Measurements from ENCODE around the gene LY6G6F.
A peak's percentile ranks its signal among the peaks of the same experiment; 100 is the strongest.

The LY6G6F gene

DNA sequence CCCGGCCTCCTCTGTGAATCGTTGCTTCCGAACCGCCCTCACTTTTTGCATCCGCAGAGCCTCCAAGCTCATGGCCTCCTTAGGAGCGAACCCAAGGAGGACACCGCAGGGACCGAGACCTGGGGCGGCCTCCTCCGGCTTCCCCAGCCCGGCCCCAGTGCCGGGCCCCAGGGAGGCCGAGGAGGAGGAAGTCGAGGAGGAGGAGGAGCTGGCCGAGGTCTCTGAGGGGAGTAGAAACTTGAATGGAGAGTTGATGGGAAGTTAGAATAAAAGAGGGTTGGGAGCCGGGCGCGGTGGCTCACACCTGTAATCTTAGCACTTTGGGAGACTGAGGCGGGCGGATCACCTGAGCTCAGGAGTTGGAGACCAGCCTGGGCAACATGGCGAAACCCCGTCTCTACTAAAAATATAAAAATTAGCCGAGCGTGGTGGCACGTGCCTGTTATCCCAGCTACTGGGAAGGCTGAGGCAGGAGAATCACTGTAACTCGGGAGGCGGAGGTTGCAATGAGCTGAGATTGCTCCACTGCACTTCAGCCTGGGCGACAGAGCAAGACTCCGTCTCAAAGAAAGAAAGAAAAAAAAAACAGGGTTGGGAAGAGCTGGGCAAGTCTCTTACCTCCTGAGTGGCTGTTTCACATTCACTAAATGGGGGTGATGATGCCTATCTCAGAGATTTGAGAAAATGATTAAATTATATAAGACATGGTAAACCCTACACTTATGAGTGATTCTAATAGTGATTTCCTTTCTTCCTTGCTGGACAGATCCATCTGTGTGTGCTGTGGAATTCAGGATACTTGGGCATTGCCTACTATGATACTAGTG lies 33.9 kb downstream of the LY6G6F start:
- Histone ChIP-seq H3K9ac (ENCODE audit: low read length) (peak overlapping the region; percentile 3), H3K23ac (ENCODE audit: low read length) (no peak overlapping the region), H3K4me2 (ENCODE audit: low read length) (peak overlapping the region; percentile 62), H4K12ac (ENCODE audit: low read depth, low read length) (peak overlapping the region; percentile 96), H2AK5ac (ENCODE audit: low read length) (peak overlapping the region; percentile 89), H4K8ac (ENCODE audit: low read depth, low read length) (peak overlapping the region; percentile 98), H4K91ac (ENCODE audit: low read depth, low read length) (peak overlapping the region; percentile 92), H3K14ac (ENCODE audit: low read length) (peak overlapping the region; percentile 95), H3K4me1 (ENCODE audit: control insufficient read depth in 1 of 2, insufficient read depth in 2 of 2, low read length in 2 of 2) (peaks cover 22 to 27% of the 10 kb centered on the region in 2 experiments), H3K4ac (ENCODE audit: low read depth, low read length) (peak overlapping the region; percentile 60), H3K18ac (ENCODE audit: low read length) (peak overlapping the region; percentile 79), H3K9me3 (ENCODE audit: insufficient read depth, low read depth, low read length) (no peaks in the 10 kb centered on the region), H3K4me3 (ENCODE audit: low read depth, low read length) (peak overlapping the region; percentile 76), H3K79me1 (ENCODE audit: low read length) (peaks cover 26% of the 10 kb centered on the region), H3K36me3 (ENCODE audit: control insufficient read depth in 1 of 2, insufficient read depth in 2 of 2, low read length in 2 of 2) (peaks cover 0 to 3% of the 10 kb centered on the region in 2 experiments), H2BK120ac (ENCODE audit: insufficient read depth, low read length, poor library complexity) (peak overlapping the region; percentile 77), H2BK5ac (ENCODE audit: low read depth, low read length, poor library complexity) (peak overlapping the region; percentile 48), H2AFZ (ENCODE audit: insufficient read depth, low read length, poor library complexity) (peak overlapping the region; percentile 87), H2BK12ac (ENCODE audit: low read length) (peak overlapping the region; percentile 75), H3K79me2 (ENCODE audit: control insufficient read depth, insufficient read depth, low read length, poor library complexity) (peaks cover 12% of the 10 kb centered on the region), H3K27me3 (ENCODE audit: insufficient read depth, low read length) (no peaks in the 10 kb centered on the region), H3K27ac (ENCODE audit: low read depth, low read length) (peak overlapping the region; percentile 29)
- WGBS (ENCODE audit: extremely low coverage, insufficient coverage, insufficient read length) = no CpG with 5 or more reads among the region's 29 CpGs
- no peak for DNase-seq

DNA sequence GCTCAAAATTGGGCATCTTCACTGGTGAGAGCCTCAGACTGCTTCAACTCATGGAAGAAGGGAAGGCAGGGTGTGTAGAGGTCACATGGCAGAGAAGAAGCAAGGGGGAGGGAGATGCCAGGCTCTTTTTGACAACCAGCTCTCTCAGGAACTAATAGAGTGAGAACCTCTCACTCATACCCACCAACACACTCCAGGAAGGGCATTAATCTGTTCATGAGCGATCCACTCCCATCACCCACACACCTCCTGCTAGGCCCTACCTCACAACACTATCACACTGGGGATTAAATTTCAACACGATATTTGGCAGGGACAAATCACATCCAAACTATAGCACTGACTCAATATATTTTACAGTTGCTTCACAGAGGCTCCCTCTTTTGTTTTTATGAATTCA lies 35.1 kb downstream of the LY6G6F start:
- Histone ChIP-seq H3K18ac (ENCODE audit: low read length) (no peak overlapping the region), H2BK5ac (ENCODE audit: low read depth, low read length, poor library complexity) (no peak overlapping the region), H3K27ac (ENCODE audit: low read depth, low read length) (no peak overlapping the region), H3K79me1 (ENCODE audit: low read length) (peaks cover 17% of the 10 kb centered on the region), H3K27me3 (ENCODE audit: insufficient read depth, low read length) (no peaks in the 10 kb centered on the region), H3K4me2 (ENCODE audit: low read length) (no peak overlapping the region), H3K23ac (ENCODE audit: low read length) (no peak overlapping the region), H2BK12ac (ENCODE audit: low read length) (no peak overlapping the region), H3K4me3 (ENCODE audit: low read depth, low read length) (no peak overlapping the region), H2BK120ac (ENCODE audit: insufficient read depth, low read length, poor library complexity) (no peak overlapping the region), H2AFZ (ENCODE audit: insufficient read depth, low read length, poor library complexity) (no peak overlapping the region), H3K14ac (ENCODE audit: low read length) (no peak overlapping the region), H3K4me1 (ENCODE audit: control insufficient read depth in 1 of 2, insufficient read depth in 2 of 2, low read length in 2 of 2) (peaks cover 19 to 24% of the 10 kb centered on the region in 2 experiments), H3K36me3 (ENCODE audit: control insufficient read depth in 1 of 2, insufficient read depth in 2 of 2, low read length in 2 of 2) (peaks cover 0 to 3% of the 10 kb centered on the region in 2 experiments), H3K79me2 (ENCODE audit: control insufficient read depth, insufficient read depth, low read length, poor library complexity) (peaks cover 4% of the 10 kb centered on the region), H3K4ac (ENCODE audit: low read depth, low read length) (no peak overlapping the region), H4K8ac (ENCODE audit: low read depth, low read length) (no peak overlapping the region), H4K91ac (ENCODE audit: low read depth, low read length) (no peak overlapping the region), H3K9me3 (ENCODE audit: insufficient read depth, low read depth, low read length) (no peaks in the 10 kb centered on the region), H3K9ac (ENCODE audit: low read length) (no peak overlapping the region), H2AK5ac (ENCODE audit: low read length) (no peak overlapping the region), H4K12ac (ENCODE audit: low read depth, low read length) (no peak overlapping the region)
- no CpG with 5 or more reads among the region's 2 CpGs for WGBS (ENCODE audit: extremely low coverage, insufficient coverage, insufficient read length)
- DNase-seq = no peak

DNA sequence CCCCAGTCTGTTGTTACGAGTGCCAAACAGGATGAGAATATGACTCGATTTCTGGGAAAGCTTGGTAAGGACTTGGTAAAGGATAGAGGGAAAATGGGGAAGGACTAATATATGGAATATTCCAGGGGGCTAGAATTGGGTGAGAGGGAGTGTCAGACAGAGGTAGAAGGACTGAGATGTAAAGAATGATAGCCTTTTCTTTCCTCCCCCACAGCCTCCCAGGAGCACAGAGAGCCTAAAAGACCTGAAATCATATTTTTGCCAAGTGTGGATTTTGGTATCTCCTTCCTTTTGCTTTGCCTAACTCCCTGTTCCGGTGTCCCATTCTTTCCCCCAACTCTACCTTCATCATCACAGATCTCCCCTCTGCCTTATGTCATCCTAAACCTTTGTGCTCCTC lies 36.2 kb downstream of the LY6G6F start:
- Histone ChIP-seq H3K79me1 (ENCODE audit: low read length) (peaks cover 13% of the 10 kb centered on the region), H4K12ac (ENCODE audit: low read depth, low read length) (no peak overlapping the region), H3K4ac (ENCODE audit: low read depth, low read length) (no peak overlapping the region), H4K8ac (ENCODE audit: low read depth, low read length) (no peak overlapping the region), H2BK120ac (ENCODE audit: insufficient read depth, low read length, poor library complexity) (no peak overlapping the region), H3K4me2 (ENCODE audit: low read length) (no peak overlapping the region), H3K9ac (ENCODE audit: low read length) (no peak overlapping the region), H2BK12ac (ENCODE audit: low read length) (no peak overlapping the region), H3K23ac (ENCODE audit: low read length) (no peak overlapping the region), H3K14ac (ENCODE audit: low read length) (no peak overlapping the region), H3K27ac (ENCODE audit: low read depth, low read length) (no peak overlapping the region), H3K4me1 (ENCODE audit: control insufficient read depth in 1 of 2, insufficient read depth in 2 of 2, low read length in 2 of 2) (peaks cover 23 to 26% of the 10 kb centered on the region in 2 experiments), H3K4me3 (ENCODE audit: low read depth, low read length) (no peak overlapping the region), H3K18ac (ENCODE audit: low read length) (no peak overlapping the region), H3K79me2 (ENCODE audit: control insufficient read depth, insufficient read depth, low read length, poor library complexity) (peaks cover 4% of the 10 kb centered on the region), H3K9me3 (ENCODE audit: insufficient read depth, low read depth, low read length) (no peaks in the 10 kb centered on the region), H2AK5ac (ENCODE audit: low read length) (no peak overlapping the region), H2AFZ (ENCODE audit: insufficient read depth, low read length, poor library complexity) (no peak overlapping the region), H3K27me3 (ENCODE audit: insufficient read depth, low read length) (no peaks in the 10 kb centered on the region), H3K36me3 (ENCODE audit: control insufficient read depth in 1 of 2, insufficient read depth in 2 of 2, low read length in 2 of 2) (peaks cover 0 to 3% of the 10 kb centered on the region in 2 experiments), H2BK5ac (ENCODE audit: low read depth, low read length, poor library complexity) (no peak overlapping the region), H4K91ac (ENCODE audit: low read depth, low read length) (no peak overlapping the region)
- WGBS (ENCODE audit: extremely low coverage, insufficient coverage, insufficient read length) = no CpG with 5 or more reads among the region's 3 CpGs
- DNase-seq = no peak

DNA sequence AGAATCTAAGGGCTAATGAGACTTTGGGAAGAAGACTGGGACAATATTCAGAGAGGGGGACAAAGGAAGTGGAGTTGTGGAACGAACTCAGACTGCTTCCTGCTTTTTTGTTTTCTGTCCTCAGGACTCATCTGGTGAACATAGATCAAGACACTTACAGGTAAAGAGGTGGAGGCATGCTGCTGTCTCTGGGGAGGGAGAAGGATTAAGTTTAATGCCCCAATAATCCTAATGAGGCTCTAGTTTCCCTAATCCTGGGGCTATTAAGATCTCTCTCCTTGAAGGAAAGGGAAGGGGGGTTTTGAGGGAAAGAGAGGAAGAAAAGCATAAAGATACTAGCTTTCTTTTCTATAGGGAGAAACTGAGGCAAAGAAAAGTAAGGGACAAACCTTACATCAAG lies 37.8 kb downstream of the LY6G6F start:
- H3K23ac ChIP-seq (ENCODE audit: low read length) = no peak overlapping the region
- H2AK5ac ChIP-seq (ENCODE audit: low read length) = no peak overlapping the region
- H2BK12ac ChIP-seq (ENCODE audit: low read length) = peak overlapping the region; percentile 45
- no peak for DNase-seq
- H3K4me2 ChIP-seq (ENCODE audit: low read length) = no peak overlapping the region
- H2AFZ ChIP-seq (ENCODE audit: insufficient read depth, low read length, poor library complexity) = no peak overlapping the region
- no peak overlapping the region for H3K4me3 ChIP-seq (ENCODE audit: low read depth, low read length)
- WGBS (ENCODE audit: extremely low coverage, insufficient coverage, insufficient read length) = no CpG with 5 or more reads among the region's 1 CpG
- H3K27ac ChIP-seq (ENCODE audit: low read depth, low read length) = no peak overlapping the region
- H2BK120ac ChIP-seq (ENCODE audit: insufficient read depth, low read length, poor library complexity) = no peak overlapping the region
- H3K18ac ChIP-seq (ENCODE audit: low read length) = no peak overlapping the region
- H4K91ac ChIP-seq (ENCODE audit: low read depth, low read length) = peak overlapping the region; percentile 31
- no peaks in the 10 kb centered on the region for H3K9me3 ChIP-seq (ENCODE audit: insufficient read depth, low read depth, low read length)
- H3K14ac ChIP-seq (ENCODE audit: low read length) = no peak overlapping the region
- H2BK5ac ChIP-seq (ENCODE audit: low read depth, low read length, poor library complexity) = no peak overlapping the region
- no peak overlapping the region for H3K9ac ChIP-seq (ENCODE audit: low read length)
- no peak overlapping the region for H4K12ac ChIP-seq (ENCODE audit: low read depth, low read length)
- peaks cover 12 to 15% of the 10 kb centered on the region in 2 experiments for H3K4me1 ChIP-seq (ENCODE audit: control insufficient read depth in 1 of 2, insufficient read depth in 2 of 2, low read length in 2 of 2)
- peaks cover 4% of the 10 kb centered on the region for H3K79me2 ChIP-seq (ENCODE audit: control insufficient read depth, insufficient read depth, low read length, poor library complexity)
- peaks cover 5% of the 10 kb centered on the region for H3K79me1 ChIP-seq (ENCODE audit: low read length)
- peaks cover 0 to 5% of the 10 kb centered on the region in 2 experiments for H3K36me3 ChIP-seq (ENCODE audit: control insufficient read depth in 1 of 2, insufficient read depth in 2 of 2, low read length in 2 of 2)
- no peak overlapping the region for H4K8ac ChIP-seq (ENCODE audit: low read depth, low read length)
- H3K27me3 ChIP-seq (ENCODE audit: insufficient read depth, low read length) = no peaks in the 10 kb centered on the region
- no peak overlapping the region for H3K4ac ChIP-seq (ENCODE audit: low read depth, low read length)

Measured in trophoblast cell (in vitro differentiated cells and primary cell).